Activated naive CD8-positive, alpha-beta T cell treated with anti-CD3 and anti-CD28 coated beads for 36 hours (primary cell): ENCODE results near the gene FERMT2. TPM values are rescaled to one million over a fixed set of nuclear protein-coding genes. Genes with fewer than 3 reads are reported as not detected.

Source experiments
- DNase-seq: peaks from one replicate; pipeline ENCODE4 v3.0.0; 2021
- H3K27ac Mint-ChIP-seq: one replicate; pipeline ENCODE4 v1.8.0; 2022; ENCODE audit warnings: mild to moderate bottlenecking, moderate library complexity, mixed read lengths
- H3K27me3 Mint-ChIP-seq: one replicate; pipeline ENCODE4 v1.8.0; 2022; ENCODE audit warnings: mild to moderate bottlenecking, mixed read lengths
- H3K36me3 Mint-ChIP-seq: one replicate; pipeline ENCODE4 v1.8.0; 2021; ENCODE audit warnings: mild to moderate bottlenecking, mixed read lengths
- H3K4me1 Mint-ChIP-seq: one replicate; pipeline ENCODE4 v1.8.0; 2021; ENCODE audit warnings: mixed read lengths
- H3K4me3 Mint-ChIP-seq: one replicate; pipeline ENCODE4 v1.8.0; 2022; ENCODE audit warnings: mild to moderate bottlenecking, moderate library complexity, mixed read lengths
- H3K9me3 Mint-ChIP-seq: one replicate; pipeline ENCODE4 v1.8.0; 2022; ENCODE audit warnings: mixed read lengths
- total RNA-seq, 2 experiments: library from RNA; stranded (reverse); gene quantifications; one replicate each; pipeline ENCODE4 v1.2.3, GENCODE V29; 2021

The FERMT2 gene
- total RNA-seq, 2 experiments from 2014 or later, result 1.3 to 2.3 TPM

DNA sequence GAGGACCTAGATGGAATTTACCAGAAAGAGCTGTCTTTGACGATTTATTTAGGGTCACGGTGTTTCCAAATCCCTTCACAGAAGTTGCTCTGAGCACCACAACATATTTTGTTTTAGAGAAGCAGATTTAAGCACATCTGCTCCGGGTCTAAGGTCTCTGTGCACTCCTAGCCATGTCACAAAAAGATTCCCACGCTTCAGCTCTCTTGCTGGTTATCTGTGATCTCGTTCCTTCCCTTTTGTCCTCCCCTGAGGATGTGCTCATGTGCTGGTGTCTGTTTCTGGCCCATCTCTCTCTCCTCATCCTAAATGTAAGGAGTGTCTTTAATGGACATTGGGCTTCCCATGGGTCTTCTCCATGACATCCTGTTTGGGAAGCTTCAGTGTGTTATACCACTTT lies 105.8 kb downstream of the FERMT2 start:
- Mint-ChIP-seq H3K27me3 (no peaks in the 10 kb centered on the region), H3K27ac (no peak overlapping the region), H3K9me3 (no peaks in the 10 kb centered on the region), H3K36me3 (no peaks in the 10 kb centered on the region), H3K4me3 (no peak overlapping the region), H3K4me1 (no peaks in the 10 kb centered on the region)
- DNase-seq, result no peak

DNA sequence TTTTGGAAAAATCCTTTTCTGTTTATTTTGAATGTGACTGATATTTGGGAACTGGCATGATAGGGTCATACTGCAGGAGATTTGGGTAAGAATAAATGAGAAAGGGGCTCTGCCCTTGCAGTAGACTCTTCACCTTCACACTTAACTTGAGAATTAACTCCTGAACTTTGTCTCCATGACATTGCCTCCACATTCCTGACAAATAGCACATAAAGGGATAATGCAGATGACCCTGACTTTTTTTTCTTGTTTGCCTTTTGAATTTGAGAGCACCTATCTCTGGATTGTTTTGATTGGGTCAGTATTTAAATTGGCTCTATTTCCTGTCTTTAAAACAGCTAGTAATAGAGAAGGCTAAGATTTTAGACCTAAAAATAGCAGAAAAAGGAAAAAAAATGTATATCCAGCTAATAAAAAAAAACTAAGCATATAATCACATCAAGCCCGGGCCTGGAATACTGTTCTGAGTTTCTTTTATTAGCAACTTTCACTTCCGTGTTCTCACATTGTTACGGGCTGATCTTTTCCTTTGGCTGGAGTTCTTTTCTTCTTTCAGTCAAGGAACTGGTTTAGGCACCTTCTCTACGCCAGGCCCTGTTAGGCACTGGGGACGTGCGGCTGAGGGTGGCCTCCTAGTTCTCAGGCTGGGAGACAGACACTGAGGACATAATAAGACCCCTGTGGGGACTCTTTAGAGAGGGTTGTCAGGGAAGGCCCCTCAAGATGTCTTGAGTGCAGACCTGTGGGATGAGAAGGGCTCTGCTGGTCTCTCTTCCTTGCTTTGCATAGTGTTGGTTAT lies 106.4 kb downstream of the FERMT2 start:
- Mint-ChIP-seq H3K27ac (no peak overlapping the region), H3K27me3 (no peaks in the 10 kb centered on the region), H3K4me3 (no peak overlapping the region), H3K9me3 (no peaks in the 10 kb centered on the region), H3K36me3 (no peaks in the 10 kb centered on the region), H3K4me1 (no peaks in the 10 kb centered on the region)
- no peak for DNase-seq

DNA sequence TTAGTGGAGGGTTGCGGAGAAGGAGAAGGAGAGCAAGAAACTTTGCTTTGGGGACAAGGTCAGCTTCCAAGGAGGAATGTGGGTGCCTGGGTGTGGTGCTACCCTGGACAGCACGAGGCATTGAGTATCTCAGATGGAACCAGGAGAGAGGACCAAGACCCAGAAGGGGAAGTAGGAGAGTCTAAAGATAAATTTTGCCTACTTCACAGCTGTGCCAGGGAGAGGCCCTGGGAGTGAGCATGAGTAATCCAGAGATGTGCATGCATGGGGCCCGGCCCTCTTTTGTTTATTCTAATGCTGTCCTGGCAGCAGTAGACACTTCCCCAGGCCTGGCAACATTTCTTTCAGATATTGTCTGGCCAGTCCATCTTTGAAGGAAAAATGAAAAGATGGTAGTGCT lies 110.0 kb downstream of the FERMT2 start:
- no peak overlapping the region for H3K27ac Mint-ChIP-seq
- H3K36me3 Mint-ChIP-seq, result no peaks in the 10 kb centered on the region
- no peaks in the 10 kb centered on the region for H3K27me3 Mint-ChIP-seq
- no peak overlapping the region for H3K4me3 Mint-ChIP-seq
- H3K9me3 Mint-ChIP-seq, result no peaks in the 10 kb centered on the region
- DNase-seq, result no peak
- H3K4me1 Mint-ChIP-seq, result no peaks in the 10 kb centered on the region

DNA sequence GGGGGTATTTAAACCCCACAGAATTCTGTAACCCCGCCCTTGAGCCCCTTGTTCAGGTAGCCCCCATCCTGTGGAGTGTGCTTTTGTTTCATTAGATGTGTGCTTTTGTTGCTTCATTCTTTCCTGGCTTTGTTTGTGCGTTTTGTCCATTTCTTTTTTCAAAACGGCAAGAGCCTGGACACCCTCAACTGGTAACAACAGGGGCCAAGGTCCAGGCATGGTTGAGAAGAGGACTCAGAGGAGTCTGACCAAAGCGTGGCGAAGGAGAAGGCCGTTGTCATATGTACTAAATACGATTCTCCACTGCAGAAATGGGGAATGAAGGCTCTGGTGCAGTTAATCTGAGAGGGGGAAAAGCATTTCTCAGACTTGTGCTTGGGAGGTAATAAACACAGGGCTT lies 113.4 kb downstream of the FERMT2 start:
- Mint-ChIP-seq H3K4me3 (no peak overlapping the region), H3K4me1 (no peaks in the 10 kb centered on the region), H3K27me3 (no peaks in the 10 kb centered on the region)

DNA sequence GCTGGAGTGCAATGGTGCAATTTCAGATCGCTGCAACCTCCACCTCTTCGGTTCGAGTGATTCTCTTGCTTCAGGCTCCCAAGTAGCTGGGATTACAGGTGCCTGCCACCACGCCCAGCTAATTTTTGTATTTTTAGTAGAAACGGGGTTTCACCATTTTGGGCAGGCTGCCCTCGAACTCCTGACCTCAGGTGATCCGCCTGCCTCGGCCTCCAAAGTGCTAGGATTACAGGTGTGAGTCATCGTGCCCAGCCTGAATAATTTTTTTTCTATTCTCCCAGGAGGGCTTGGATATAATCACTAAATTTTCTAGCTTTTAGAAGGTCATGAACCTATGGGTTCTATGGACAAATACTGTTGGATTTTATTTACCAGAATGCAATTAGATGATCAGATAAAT lies 114.8 kb downstream of the FERMT2 start:
- no peaks in the 10 kb centered on the region for H3K4me1 Mint-ChIP-seq
- no peaks in the 10 kb centered on the region for H3K27me3 Mint-ChIP-seq
- H3K4me3 Mint-ChIP-seq, result no peak overlapping the region
- H3K27ac Mint-ChIP-seq, result no peak overlapping the region
- H3K9me3 Mint-ChIP-seq, result no peaks in the 10 kb centered on the region
- DNase-seq, result no peak
- no peaks in the 10 kb centered on the region for H3K36me3 Mint-ChIP-seq

More for the DNA sequence above, 113.4 kb downstream of the FERMT2 start:
- Mint-ChIP-seq H3K36me3 (no peaks in the 10 kb centered on the region), H3K9me3 (no peaks in the 10 kb centered on the region), H3K27ac (no peak overlapping the region)
- no peak for DNase-seq

DNA sequence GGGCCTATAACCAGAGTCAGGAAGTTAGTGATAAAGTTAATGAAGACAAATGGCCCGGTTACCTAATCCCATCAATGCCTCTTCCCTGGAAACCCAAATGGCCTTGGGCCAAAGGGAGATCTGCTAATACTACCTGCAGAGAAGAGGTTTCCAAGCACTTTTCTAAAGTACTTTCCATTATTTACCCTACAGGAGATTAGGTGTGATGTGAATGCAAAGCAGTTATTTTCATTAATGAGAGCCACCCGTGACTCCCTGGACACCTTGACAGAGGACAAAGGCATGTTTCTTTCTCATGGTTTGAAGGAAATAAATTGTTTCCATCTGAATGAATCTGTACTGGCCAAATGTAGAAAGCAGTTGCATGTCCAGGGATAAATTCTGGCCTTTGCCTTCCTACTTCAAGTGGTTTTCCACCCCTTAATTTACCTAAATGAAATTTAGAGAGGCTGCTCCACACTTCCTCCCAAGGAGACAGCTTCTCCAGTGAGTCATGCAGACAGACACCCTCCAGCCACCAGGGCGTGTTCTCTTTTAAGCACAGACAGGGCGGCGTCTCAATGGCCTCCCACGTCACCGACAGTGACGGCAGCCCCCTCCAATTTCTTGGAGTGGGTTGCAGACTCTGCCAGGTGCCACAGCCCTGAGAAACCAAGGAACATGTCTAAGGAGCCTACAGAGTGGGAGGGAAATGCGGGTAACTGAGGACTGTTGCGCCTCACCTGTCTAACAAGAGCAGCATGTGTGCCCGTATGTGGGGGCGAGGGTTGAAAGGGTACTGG lies 115.5 kb downstream of the FERMT2 start:
- Mint-ChIP-seq H3K9me3 (no peaks in the 10 kb centered on the region), H3K36me3 (no peaks in the 10 kb centered on the region), H3K27ac (no peak overlapping the region), H3K4me3 (no peak overlapping the region), H3K27me3 (no peaks in the 10 kb centered on the region), H3K4me1 (no peaks in the 10 kb centered on the region)
- DNase-seq, result no peak

DNA sequence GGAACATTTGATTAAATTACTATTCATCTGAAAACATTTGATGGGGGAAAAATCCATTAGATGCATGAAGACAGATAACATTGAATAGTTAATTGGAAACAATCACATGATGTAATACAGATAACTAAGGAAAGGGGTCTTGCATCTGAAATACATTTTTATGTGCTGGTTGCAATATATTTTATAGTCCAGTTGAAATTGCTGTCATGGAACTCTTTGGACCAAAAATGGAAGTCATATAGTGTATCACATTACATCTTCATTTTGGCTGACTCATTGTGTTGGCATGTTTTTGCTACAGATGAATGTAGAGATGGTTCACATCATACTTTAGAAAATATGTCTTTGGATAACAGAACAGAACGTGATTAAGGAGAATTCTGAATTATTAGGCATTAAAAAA lies 116.4 kb downstream of the FERMT2 start:
- Mint-ChIP-seq H3K9me3 (no peaks in the 10 kb centered on the region), H3K36me3 (no peaks in the 10 kb centered on the region), H3K4me3 (no peak overlapping the region), H3K4me1 (no peaks in the 10 kb centered on the region), H3K27me3 (no peaks in the 10 kb centered on the region), H3K27ac (no peak overlapping the region)
- DNase-seq, result no peak

DNA sequence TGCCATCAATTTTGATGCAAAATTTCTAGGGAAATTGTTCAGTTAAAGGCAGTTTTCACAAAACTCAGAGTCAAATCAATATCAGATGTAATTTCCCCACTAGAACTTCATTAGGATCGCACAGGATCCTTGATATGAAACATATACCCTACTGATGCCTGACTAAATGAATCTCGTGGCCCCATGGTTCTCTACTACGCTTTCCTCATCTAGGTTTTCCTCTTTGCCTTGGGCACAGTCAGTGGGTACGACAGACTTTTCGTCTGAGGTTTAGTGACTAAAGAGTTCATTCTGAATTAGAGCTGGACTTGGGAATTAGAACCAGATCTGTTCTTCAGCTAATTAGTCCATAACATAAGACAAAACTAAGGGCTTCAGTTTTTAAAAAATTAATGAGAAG lies 117.0 kb downstream of the FERMT2 start:
- Mint-ChIP-seq H3K36me3 (no peaks in the 10 kb centered on the region), H3K27ac (no peak overlapping the region), H3K4me3 (no peak overlapping the region), H3K4me1 (no peaks in the 10 kb centered on the region), H3K27me3 (no peaks in the 10 kb centered on the region), H3K9me3 (no peaks in the 10 kb centered on the region)
- no peak for DNase-seq

DNA sequence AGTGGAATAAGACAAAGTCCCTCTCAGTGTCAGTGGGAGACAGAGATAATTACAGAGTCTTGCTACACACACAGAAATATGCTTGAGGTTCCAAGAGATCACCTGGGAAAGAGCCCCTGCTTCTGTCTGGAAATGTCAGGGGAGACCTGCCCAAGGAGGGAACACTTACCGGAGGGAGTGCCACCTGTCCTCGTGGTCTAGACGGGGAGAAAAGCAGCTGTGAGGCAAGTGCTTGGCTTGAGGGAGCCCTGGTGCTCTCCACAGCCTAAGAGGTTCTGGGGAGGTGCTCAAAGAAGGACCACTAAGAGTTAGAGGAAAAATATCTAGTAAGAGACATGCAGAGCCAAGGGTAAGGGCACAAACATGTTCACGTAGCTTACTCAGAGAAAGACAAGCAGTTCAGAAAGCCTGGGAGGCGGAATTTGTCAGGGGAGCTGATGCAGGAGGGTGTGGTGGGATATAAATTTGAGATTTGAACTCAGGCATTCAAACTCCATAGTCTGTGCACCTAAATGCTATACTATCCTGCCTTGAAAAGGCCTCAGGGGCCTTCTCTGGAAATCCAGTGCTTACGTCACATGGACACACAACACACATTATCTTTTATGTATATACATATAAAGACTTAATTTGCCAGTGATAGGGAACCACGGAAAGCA lies 121.2 kb downstream of the FERMT2 start:
- Mint-ChIP-seq H3K9me3 (no peaks in the 10 kb centered on the region), H3K27ac (no peak overlapping the region)

DNA sequence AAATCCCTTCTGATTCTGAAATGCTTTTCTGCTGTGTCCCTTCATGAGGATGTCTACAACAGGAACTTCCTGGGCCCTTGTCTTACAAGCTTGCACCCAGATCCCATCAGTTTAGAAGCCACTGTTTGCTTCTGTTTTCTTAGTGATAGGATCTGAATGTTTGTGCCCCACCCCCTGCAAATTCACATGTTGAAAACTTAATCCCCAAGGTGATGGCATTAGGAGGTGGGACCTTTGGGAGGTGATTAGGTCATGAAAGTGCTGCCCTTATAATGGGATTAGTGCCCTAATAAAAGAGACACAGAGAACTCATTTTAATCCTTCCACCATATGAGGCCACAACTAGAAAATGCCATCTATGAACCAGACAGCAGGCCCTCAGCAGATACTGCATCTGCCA lies 123.4 kb downstream of the FERMT2 start:
- Mint-ChIP-seq H3K4me1 (peaks cover 2% of the 10 kb centered on the region), H3K27me3 (peaks cover 4% of the 10 kb centered on the region), H3K4me3 (no peak overlapping the region), H3K9me3 (no peaks in the 10 kb centered on the region), H3K27ac (no peak overlapping the region), H3K36me3 (no peaks in the 10 kb centered on the region)
- no peak for DNase-seq

More for the DNA sequence above, 121.2 kb downstream of the FERMT2 start:
- Mint-ChIP-seq H3K36me3 (no peaks in the 10 kb centered on the region), H3K4me1 (peaks cover 2% of the 10 kb centered on the region), H3K27me3 (peaks cover under 1% of the 10 kb centered on the region), H3K4me3 (no peak overlapping the region)
- DNase-seq, result no peak

DNA sequence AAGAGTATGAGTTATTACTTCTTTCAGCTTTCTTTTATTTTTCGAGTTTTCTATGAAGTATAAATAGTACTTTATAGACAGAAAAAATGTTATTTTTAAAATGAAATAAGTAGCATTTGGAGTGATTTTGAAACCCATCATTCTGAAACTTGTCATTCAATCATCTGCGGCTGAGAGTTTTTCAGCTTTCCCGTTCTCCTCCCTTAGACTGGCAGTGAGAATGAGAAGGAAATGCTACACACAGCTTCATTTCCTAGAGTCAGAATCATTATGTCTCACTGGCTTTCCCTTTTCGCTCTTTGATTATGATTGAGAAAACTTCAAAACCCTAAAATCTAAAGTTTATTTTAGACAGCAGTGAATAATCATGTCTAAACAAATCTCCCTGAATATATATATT lies 125.8 kb downstream of the FERMT2 start:
- Mint-ChIP-seq H3K27ac (no peak overlapping the region), H3K4me3 (no peak overlapping the region), H3K27me3 (peaks cover 4% of the 10 kb centered on the region), H3K4me1 (peaks cover 2% of the 10 kb centered on the region), H3K36me3 (no peaks in the 10 kb centered on the region), H3K9me3 (no peaks in the 10 kb centered on the region)
- no peak for DNase-seq

DNA sequence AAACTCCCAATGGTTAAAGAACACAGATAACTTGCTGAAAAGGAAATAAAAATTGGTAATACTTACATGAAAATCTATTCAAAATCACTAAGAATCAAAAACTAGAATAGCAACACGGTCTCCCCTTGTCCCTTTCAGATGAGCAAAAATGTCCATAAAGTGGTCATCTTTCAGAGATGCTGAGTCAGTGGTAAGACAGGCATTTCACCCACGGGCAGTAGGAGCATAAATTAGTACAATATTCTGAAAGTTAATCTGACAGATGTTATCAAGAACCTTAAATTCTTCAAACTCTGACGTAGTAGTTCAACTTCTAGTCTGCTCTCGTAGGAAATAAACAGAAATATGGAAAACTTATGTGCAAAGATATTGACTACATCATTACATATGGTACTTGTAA lies 126.4 kb downstream of the FERMT2 start:
- DNase-seq, result no peak
- Mint-ChIP-seq H3K4me3 (no peak overlapping the region), H3K4me1 (peaks cover 2% of the 10 kb centered on the region), H3K27me3 (peaks cover 4% of the 10 kb centered on the region), H3K36me3 (no peaks in the 10 kb centered on the region), H3K27ac (no peak overlapping the region), H3K9me3 (no peaks in the 10 kb centered on the region)

DNA sequence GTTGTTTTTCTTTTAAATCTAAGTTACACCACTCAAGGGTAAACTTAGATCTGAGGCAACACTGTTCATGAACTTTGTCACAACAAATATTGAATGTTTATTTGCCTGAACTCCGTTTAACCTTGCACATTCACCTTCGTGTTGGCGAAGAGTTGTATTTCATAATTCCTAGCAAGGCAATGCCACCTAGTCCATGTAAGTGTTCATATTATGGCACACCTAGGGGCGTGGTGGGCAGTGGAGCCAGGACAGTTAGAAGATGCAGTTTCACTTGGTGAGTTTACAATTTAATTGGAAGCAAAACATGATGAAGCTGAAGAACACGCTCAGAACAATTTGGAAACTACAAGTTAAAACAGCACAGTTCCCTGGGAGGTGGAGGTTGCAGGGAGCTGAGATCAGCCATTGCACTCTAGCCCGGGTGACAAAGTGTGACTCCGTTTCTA lies 129.0 kb downstream of the FERMT2 start:
- peaks cover 4% of the 10 kb centered on the region for H3K27me3 Mint-ChIP-seq
- DNase-seq, result no peak
- no peak overlapping the region for H3K4me3 Mint-ChIP-seq
- H3K27ac Mint-ChIP-seq, result no peak overlapping the region
- H3K4me1 Mint-ChIP-seq, result peaks cover 2% of the 10 kb centered on the region
- no peaks in the 10 kb centered on the region for H3K9me3 Mint-ChIP-seq
- no peaks in the 10 kb centered on the region for H3K36me3 Mint-ChIP-seq

DNA sequence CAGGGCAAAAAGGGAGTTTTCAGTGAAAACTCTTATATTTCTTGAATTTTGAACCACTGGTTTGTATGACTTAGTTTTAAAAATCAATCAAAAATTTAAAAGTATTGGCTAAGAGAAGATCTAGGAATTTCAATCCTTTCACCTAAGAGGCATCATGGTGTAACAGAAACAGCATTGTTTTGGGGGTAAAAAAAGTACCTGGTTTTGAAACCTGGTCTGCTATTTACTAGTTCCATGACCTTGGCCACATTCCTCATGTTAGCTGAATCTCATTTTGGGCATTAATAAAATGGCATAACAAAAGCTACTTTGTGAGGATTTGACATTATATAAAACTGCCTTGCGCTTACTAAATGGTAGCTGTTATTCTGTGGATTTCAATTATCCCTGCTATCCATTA lies 142.7 kb downstream of the FERMT2 start:
- no peak for DNase-seq
- Mint-ChIP-seq H3K27ac (no peak overlapping the region), H3K27me3 (no peaks in the 10 kb centered on the region), H3K4me1 (no peaks in the 10 kb centered on the region), H3K36me3 (no peaks in the 10 kb centered on the region), H3K4me3 (no peak overlapping the region), H3K9me3 (no peaks in the 10 kb centered on the region)
